Stomach (tissue), 4 donors: Measurements from ENCODE around the gene C22orf39.

Source experiments
- CTCF ChIP-seq, 7 experiments: fragments of 450-650 bp in 4 of 7; fragments of 200-600 bp in 3 of 7; sonication (generic) in 3 of 7; IDR thresholded peaks; one replicate each; pipeline ENCODE4 v1.5.1; 2016 to 2019; ENCODE audit warnings: antibody characterized with exemption in 7 of 7, control low read depth in 2 of 7, mild to moderate bottlenecking in 1 of 7
- EP300 ChIP-seq: sonication (generic); formaldehyde crosslinking; IDR thresholded peaks from one replicate; pipeline ENCODE4 v1.6.1; 2017; ENCODE audit warnings: antibody characterized with exemption

GRCh38 chr22:19451570-19451969 lies 4.1 kb upstream of the C22orf39 start:
- no peak for TF ChIP-seq CTCF (IDR thresholded peaks at IDR 0.05)
- TF ChIP-seq EP300: no peak
